ENCODE results near the gene DPT.

GRCh38 chr1:168763031-168763430 is 34.0 kb upstream of the DPT start:
- TF ChIP-seq, protein P1, sequence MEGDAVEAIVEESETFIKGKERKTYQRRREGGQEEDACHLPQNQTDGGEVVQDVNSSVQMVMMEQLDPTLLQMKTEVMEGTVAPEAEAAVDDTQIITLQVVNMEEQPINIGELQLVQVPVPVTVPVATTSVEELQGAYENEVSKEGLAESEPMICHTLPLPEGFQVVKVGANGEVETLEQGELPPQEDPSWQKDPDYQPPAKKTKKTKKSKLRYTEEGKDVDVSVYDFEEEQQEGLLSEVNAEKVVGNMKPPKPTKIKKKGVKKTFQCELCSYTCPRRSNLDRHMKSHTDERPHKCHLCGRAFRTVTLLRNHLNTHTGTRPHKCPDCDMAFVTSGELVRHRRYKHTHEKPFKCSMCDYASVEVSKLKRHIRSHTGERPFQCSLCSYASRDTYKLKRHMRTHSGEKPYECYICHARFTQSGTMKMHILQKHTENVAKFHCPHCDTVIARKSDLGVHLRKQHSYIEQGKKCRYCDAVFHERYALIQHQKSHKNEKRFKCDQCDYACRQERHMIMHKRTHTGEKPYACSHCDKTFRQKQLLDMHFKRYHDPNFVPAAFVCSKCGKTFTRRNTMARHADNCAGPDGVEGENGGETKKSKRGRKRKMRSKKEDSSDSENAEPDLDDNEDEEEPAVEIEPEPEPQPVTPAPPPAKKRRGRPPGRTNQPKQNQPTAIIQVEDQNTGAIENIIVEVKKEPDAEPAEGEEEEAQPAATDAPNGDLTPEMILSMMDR (conservative IDR thresholded peaks at IDR 0.05 in 1 of 2, IDR thresholded peaks at IDR 0.05 in 1 of 2; ENCODE audit: extremely low read depth in 1 of 2, insufficient read depth in 1 of 2, low read depth in 1 of 2, low read length in 2 of 2): no peak
- TF ChIP-seq EZH2 (IDR thresholded peaks at IDR 0.05; ENCODE audit: borderline replicate concordance, low read length): no peak

All from mammary epithelial cell (primary cell).